DOHH2 (cell line): ENCODE data around the gene SULF2.

Experiments used
- H3F3A ChIP-seq: fragments of 200-600 bp; sonication (generic), shearing (Covaris generic); 2 replicates; pipeline ENCODE4 v1.6.0; 2016; ENCODE audit warnings: antibody characterized with exemption, mild to moderate bottlenecking; ENCODE audit not compliant: control insufficient read depth, insufficient read depth
- H3K27ac ChIP-seq: fragments of 200-600 bp; sonication (generic); 2 replicates; pipeline ENCODE4 v1.5.1; 2014; ENCODE audit warnings: low read depth, mild to moderate bottlenecking, low read length, moderate library complexity
- H3K27me3 ChIP-seq: fragments of 200-600 bp; sonication (generic); 2 replicates; pipeline ENCODE4 v1.6.1; 2014; ENCODE audit warnings: mild to moderate bottlenecking, low read length, mixed read lengths; ENCODE audit not compliant: control insufficient read depth
- H3K36me3 ChIP-seq: fragments of 200-600 bp; sonication (generic); 2 replicates; pipeline ENCODE4 v1.6.1; 2014; ENCODE audit warnings: mild to moderate bottlenecking, low read length, moderate library complexity, mixed read lengths; ENCODE audit not compliant: control insufficient read depth
- H3K4me1 ChIP-seq: fragments of 200-600 bp; sonication (generic); 2 replicates; pipeline ENCODE4 v1.6.1; 2014; ENCODE audit warnings: mild to moderate bottlenecking, low read length, mixed read lengths; ENCODE audit not compliant: control insufficient read depth
- H3K4me2 ChIP-seq: fragments of 200-600 bp; sonication (generic); 2 replicates; pipeline ENCODE4 v1.6.0; 2014; ENCODE audit warnings: mild to moderate bottlenecking, low read length, moderate library complexity
- H3K4me3 ChIP-seq: fragments of 200-600 bp; sonication (generic); 2 replicates; pipeline ENCODE4 v1.5.1; 2014; ENCODE audit warnings: mild to moderate bottlenecking, low read length, mixed read lengths
- H3K79me2 ChIP-seq: fragments of 200-600 bp; sonication (generic); 2 replicates; pipeline ENCODE4 v1.6.1; 2014; ENCODE audit warnings: mild to moderate bottlenecking, low read length, mixed read lengths; ENCODE audit not compliant: control insufficient read depth
- H3K9me2 ChIP-seq: fragments of 200-600 bp; sonication (generic); replicated peaks from 2 replicates; pipeline ENCODE4 v1.6.1; 2014; ENCODE audit warnings: mild to moderate bottlenecking, low read length, mixed read lengths; ENCODE audit not compliant: control insufficient read depth
- H3K9me3 ChIP-seq: fragments of 200-600 bp; sonication (generic); 2 replicates; pipeline ENCODE4 v1.6.1; 2014; ENCODE audit warnings: antibody characterized with exemption, low read length, mixed read lengths; ENCODE audit not compliant: control insufficient read depth, insufficient read depth
- H4K20me1 ChIP-seq: fragments of 200-600 bp; sonication (generic); 2 replicates; pipeline ENCODE4 v1.6.0; 2014; ENCODE audit warnings: low read depth, mild to moderate bottlenecking, antibody characterized with exemption, low read length, moderate library complexity; ENCODE audit not compliant: control insufficient read depth, insufficient read depth
- CTCF ChIP-seq: fragments of 200-600 bp; sonication (generic); IDR thresholded peaks from one replicate; pipeline ENCODE4 v1.5.1; 2014; ENCODE audit warnings: antibody characterized with exemption, mild to moderate bottlenecking, low read depth, low read length; ENCODE audit not compliant: poor library complexity, severe bottlenecking
- EZH2phosphoT487 ChIP-seq: fragments of 200-600 bp; sonication (generic); IDR thresholded peaks from 2 replicates; pipeline ENCODE4 v1.6.1; 2017; ENCODE audit warnings: borderline replicate concordance, mild to moderate bottlenecking, antibody characterized with exemption, low read length, moderate library complexity, mixed read lengths

SULF2 gene

GRCh38 chr20:47652301-47652700 is 133.0 kb downstream of the SULF2 start:
- Histone ChIP-seq H4K20me1 (peaks cover 12% of the 10 kb centered on the region; the same call in 1 of the 2 replicates), H3K27me3 (no peaks in the 10 kb centered on the region), H3K4me3 (no peak overlapping the region), H3K36me3 (peaks cover 94% of the 10 kb centered on the region), H3K79me2 (peaks cover 17% of the 10 kb centered on the region), H3K4me1 (no peaks in the 10 kb centered on the region), H3K27ac (no peak overlapping the region), H3K4me2 (no peak overlapping the region), H3K9me3 (no peaks in the 10 kb centered on the region), H3K9me2 (no peaks in the 10 kb centered on the region), H3F3A (peaks cover 60% of the 10 kb centered on the region)
- TF ChIP-seq CTCF (no peak), EZH2phosphoT487 (no peak)

- Histone ChIP-seq H3K27ac (no peak overlapping the region), H4K20me1 (peaks cover 8% of the 10 kb centered on the region; the same call in 1 of the 2 replicates), H3K36me3 (peaks cover 98% of the 10 kb centered on the region), H3K4me1 (no peaks in the 10 kb centered on the region), H3K9me2 (no peaks in the 10 kb centered on the region), H3K27me3 (no peaks in the 10 kb centered on the region), H3K4me2 (no peak overlapping the region), H3K9me3 (no peaks in the 10 kb centered on the region), H3F3A (peaks cover 29% of the 10 kb centered on the region), H3K79me2 (peaks cover 26% of the 10 kb centered on the region), H3K4me3 (no peak overlapping the region)
- TF ChIP-seq EZH2phosphoT487 (no peak), CTCF (no peak)
Measured at GRCh38 chr20:47648943-47649342, 136.3 kb downstream of the SULF2 start.

- Histone ChIP-seq H3K27ac (no peak overlapping the region), H3K4me3 (no peak overlapping the region), H3K4me1 (no peaks in the 10 kb centered on the region), H3K9me2 (no peaks in the 10 kb centered on the region), H3F3A (peaks cover 29% of the 10 kb centered on the region), H3K4me2 (no peak overlapping the region), H3K36me3 (peaks cover 98% of the 10 kb centered on the region), H3K9me3 (no peaks in the 10 kb centered on the region), H3K27me3 (no peaks in the 10 kb centered on the region), H4K20me1 (peaks cover 12% of the 10 kb centered on the region; the same call in 1 of the 2 replicates), H3K79me2 (peaks cover 27% of the 10 kb centered on the region)
- TF ChIP-seq CTCF (no peak), EZH2phosphoT487 (no peak)
Measured at GRCh38 chr20:47647994-47648393, 137.3 kb downstream of the SULF2 start.
